Thyroid gland (tissue), 4 donors: Measurements from ENCODE around the gene ABCA4. TPM values are rescaled to one million over a fixed set of nuclear protein-coding genes. Genes with fewer than 3 reads are reported as not detected.

Experiments used
- DNase-seq, 2 donors: peaks; one replicate each; pipeline ENCODE4 v3.0.0-alpha.2; 2019
- H3K27ac ChIP-seq, 3 donors: fragments of 200-600 bp; sonication (generic); 1 replicate in 2 of 3; 2 replicates in 1 of 3; pipeline ENCODE4 v1.5.1; 2016 to 2019; ENCODE audit warnings: mild to moderate bottlenecking in 1 of 3, moderate library complexity in 1 of 3
- H3K27me3 ChIP-seq: fragments of 200-600 bp; sonication (generic); one replicate; pipeline ENCODE4 v1.5.1; 2019
- H3K36me3 ChIP-seq, 2 donors: fragments of 200-600 bp; sonication (generic); one replicate each; pipeline ENCODE4 v1.5.1; 2016 to 2019
- H3K4me1 ChIP-seq, 2 donors: fragments of 200-600 bp; sonication (generic); one replicate each; pipeline ENCODE4 v1.5.1; 2017 to 2019
- H3K4me3 ChIP-seq, 3 donors: fragments of 200-600 bp; sonication (generic); replicated peaks in 1 of 3; 1 replicate in 2 of 3; 2 replicates in 1 of 3; pipeline ENCODE4 v1.5.1; 2016; ENCODE audit warnings: mild to moderate bottlenecking in 1 of 3
- H3K9me3 ChIP-seq: fragments of 200-600 bp; sonication (generic); one replicate; pipeline ENCODE4 v1.5.1; 2017
- POLR2A ChIP-seq, 2 donors: fragments of 450-650 bp; IDR thresholded peaks; one replicate each; pipeline ENCODE4 v1.6.1; 2017; ENCODE audit warnings: antibody characterized with exemption in 2 of 2, mild to moderate bottlenecking in 2 of 2, moderate library complexity in 1 of 2
- WGBS, 2 donors: methylation state at CpG; one replicate each; pipeline ENCODE4 v1.1.5; 2017; 5-methylcytosine and 5-hydroxymethylcytosine counted together
- intact Hi-C: fragments of 100-400 bp; cut with DNase I; formaldehyde crosslinking; loops from one replicate; pipeline ENCODE4 v1.15.1; 2023
- total RNA-seq, 4 donors: library from RNA; depleted of rRNA; stranded (reverse); fragments of >200 nt; gene quantifications; one replicate each; pipeline ENCODE4 v1.2.3, GENCODE V29; 2016
- TF ChIP-seq, protein P1 (sequence below), 6 experiments: fragments of 200-600 bp in 3 of 6; fragments of 450-650 bp in 3 of 6; sonication (generic) in 3 of 6; IDR thresholded peaks; one replicate each; pipeline ENCODE4 v1.5.1; 2016 to 2019; ENCODE audit warnings: antibody characterized with exemption in 6 of 6, mild to moderate bottlenecking in 2 of 6, inconsistent platforms in 1 of 6, moderate library complexity in 1 of 6

ABCA4 gene
- total RNA-seq, 4 donors from 2014 or later, result 0.44 to 1.0 (median 0.82) TPM

DNA sequence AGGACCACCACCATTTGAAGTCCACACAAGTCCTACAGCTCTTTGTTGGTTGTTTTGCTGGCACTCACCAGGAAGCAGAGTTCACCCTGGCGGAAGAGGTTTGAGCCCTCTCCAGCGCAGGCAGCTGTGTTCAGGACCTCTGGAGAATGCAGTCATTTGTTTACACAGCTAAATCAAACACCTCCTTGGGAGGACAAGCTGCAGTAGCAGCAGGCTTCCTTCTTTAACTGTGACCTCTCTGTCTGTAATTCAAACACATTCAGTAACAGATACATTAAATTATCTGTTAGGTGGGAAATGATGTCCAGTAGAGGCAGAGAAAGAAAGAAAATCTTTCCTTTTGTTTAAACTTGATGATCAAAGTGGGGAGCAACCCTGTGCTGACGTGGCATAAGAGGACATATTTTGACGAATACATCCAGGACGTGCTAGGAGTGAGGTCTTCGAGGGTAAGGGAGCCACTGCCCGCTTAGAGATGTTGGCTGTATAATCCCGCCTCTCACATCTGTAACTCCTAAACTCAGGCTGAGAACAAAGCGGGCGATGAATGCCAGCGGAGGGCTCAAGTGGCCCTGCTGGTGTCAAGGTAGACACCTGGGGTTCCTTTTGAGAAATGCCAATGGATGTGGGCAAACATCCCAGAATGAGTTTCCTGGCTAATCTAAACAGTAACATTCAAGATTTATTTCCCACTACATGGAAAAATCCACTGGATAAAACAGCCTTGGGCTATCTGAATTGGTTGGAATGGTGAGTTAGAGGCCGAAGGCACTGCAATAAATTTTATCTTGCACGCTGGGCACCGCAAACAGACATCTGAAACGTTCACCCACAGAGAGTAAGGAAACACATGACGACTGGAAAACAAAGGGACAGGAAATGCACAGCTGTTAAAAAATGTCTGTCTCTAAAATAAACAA is 51.7 kb downstream of the ABCA4 start:
- Histone ChIP-seq H3K9me3 (no peaks in the 10 kb centered on the region), H3K4me3 (no peak overlapping the region), H3K27ac (peak overlapping the region; percentile 86 to 94 (median 93)), H3K36me3 (no peaks in the 10 kb centered on the region), H3K27me3 (no peaks in the 10 kb centered on the region), H3K4me1 (peaks cover 23 to 43% of the 10 kb centered on the region in 2 donors)
- WGBS, 2 donors, result 39 to 48% methylated on average over 16 of the region's 16 CpGs
- DNase-seq, result peak; percentile 84 to 85
- peak in 1 of 2 donors; percentile 45 for TF ChIP-seq POLR2A (IDR thresholded peaks at IDR 0.05)
- TF ChIP-seq, protein P1, sequence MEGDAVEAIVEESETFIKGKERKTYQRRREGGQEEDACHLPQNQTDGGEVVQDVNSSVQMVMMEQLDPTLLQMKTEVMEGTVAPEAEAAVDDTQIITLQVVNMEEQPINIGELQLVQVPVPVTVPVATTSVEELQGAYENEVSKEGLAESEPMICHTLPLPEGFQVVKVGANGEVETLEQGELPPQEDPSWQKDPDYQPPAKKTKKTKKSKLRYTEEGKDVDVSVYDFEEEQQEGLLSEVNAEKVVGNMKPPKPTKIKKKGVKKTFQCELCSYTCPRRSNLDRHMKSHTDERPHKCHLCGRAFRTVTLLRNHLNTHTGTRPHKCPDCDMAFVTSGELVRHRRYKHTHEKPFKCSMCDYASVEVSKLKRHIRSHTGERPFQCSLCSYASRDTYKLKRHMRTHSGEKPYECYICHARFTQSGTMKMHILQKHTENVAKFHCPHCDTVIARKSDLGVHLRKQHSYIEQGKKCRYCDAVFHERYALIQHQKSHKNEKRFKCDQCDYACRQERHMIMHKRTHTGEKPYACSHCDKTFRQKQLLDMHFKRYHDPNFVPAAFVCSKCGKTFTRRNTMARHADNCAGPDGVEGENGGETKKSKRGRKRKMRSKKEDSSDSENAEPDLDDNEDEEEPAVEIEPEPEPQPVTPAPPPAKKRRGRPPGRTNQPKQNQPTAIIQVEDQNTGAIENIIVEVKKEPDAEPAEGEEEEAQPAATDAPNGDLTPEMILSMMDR (IDR thresholded peaks at IDR 0.05), result peak in 2 of 6 experiments; percentile 16 to 31
- intact Hi-C loops, result no loop called here

DNA sequence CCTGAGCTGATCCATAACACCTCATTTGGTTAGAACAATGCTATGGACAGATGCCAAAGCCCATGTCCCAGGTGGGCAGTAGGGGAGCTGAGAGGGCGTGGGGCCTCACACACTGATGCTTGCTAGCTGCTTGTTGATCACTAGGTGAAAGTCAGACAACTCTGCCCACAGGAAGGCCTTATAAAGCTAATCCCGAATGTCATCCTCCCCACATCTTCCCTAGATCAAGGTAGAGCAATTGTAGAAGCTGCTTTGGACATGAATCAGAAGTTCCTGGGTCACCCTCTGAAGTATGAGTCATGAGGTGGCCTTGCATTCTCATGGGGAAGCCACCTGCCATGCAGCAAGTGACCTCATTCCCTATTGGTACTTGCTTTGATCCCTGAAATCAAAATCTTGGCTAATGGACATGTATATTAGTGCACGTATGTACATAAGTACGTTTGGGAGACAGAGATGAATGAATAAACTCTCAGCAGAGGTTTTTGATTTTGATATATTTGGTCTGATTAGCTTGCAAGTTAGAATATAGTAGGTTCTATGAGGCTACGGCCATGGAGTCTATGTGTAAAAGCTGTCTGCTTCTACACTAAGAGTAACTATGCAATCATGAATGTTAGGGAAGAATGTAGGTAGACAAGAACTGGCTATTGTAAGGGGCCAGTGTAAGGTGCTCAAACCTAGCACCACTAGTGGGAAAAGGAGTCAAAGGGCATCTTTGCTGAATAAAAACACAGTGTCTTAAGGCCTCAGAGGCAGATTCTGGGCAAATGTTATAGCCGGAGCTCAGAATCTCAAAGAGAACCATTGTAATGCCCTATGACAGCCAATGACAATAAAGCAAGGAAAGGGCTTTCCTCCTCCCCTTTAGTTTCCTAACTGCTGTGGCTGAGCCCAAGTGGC is 52.6 kb downstream of the ABCA4 start:
- WGBS, 2 donors, result 85 to 90% methylated on average over 6 of the region's 6 CpGs
- intact Hi-C loops, result no loop called here

DNA sequence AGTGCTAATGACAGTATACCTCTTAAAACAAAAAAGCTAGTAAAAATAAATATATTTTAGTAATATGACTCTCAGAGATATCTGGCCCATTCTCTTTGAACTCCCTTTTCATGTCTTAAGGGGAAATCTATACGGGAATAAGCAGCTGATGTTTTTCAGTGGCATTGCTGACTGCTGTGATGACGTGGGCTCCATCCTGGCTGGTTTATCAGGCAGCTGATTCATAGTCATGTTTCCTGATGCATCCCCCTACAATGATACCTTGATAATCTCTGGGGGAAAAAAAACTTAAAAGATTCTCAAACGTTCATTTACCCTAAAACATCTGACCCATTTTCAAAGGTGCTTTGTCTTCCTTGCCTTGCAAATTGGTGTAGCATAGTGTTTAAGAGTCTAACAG is 53.8 kb downstream of the ABCA4 start:
- no peak for TF ChIP-seq POLR2A (IDR thresholded peaks at IDR 0.05)
- TF ChIP-seq, protein P1 (IDR thresholded peaks at IDR 0.05), result no peak
- WGBS, 2 donors, result 80 to 83% methylated on average over 3 of the region's 3 CpGs
- Histone ChIP-seq H3K9me3 (no peaks in the 10 kb centered on the region), H3K36me3 (no peaks in the 10 kb centered on the region), H3K4me3 (no peak overlapping the region), H3K27ac (peak overlapping the region in 2 of 3 donors; percentile 86 to 94), H3K27me3 (no peaks in the 10 kb centered on the region), H3K4me1 (peaks cover 32 to 56% of the 10 kb centered on the region in 2 donors)
- no peak for DNase-seq
- intact Hi-C loops, result no loop called here

More for the DNA sequence above, 52.6 kb downstream of the ABCA4 start:
- DNase-seq, result no peak
- Histone ChIP-seq H3K36me3 (no peaks in the 10 kb centered on the region), H3K27ac (peak overlapping the region; percentile 86 to 94 (median 93)), H3K4me3 (no peak overlapping the region), H3K9me3 (no peaks in the 10 kb centered on the region), H3K27me3 (no peaks in the 10 kb centered on the region), H3K4me1 (peaks cover 29 to 52% of the 10 kb centered on the region in 2 donors)
- TF ChIP-seq POLR2A (IDR thresholded peaks at IDR 0.05), result no peak
- TF ChIP-seq, protein P1 (IDR thresholded peaks at IDR 0.05), result no peak

DNA sequence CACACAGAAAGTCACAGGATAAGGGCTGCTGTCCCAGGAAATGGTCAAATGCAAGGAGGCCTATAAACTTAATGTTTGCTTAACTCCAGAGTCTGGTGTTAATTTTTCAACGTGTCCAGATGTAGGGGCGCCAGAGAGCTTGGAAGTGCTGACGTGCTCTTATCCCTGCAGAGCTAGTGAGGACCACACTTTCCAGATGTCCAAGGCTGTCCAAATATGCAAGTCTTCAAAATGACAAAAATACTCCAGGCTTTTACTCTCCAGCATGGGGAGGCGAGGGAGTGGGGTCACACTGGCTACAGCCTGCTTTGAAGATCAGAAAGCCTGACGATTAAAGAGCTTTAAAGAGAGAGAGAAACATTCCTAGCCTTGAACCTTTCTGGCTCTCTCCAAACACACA is 57.6 kb downstream of the ABCA4 start:
- intact Hi-C loops, result loop anchor here (5.0 kb wide), 1 partner anchor 174 kb away; the partner anchor contains the start of gene ARHGAP29
- H3K4me1 ChIP-seq, result peaks cover 10 to 39% of the 10 kb centered on the region in 2 donors
- no peak overlapping the region for H3K4me3 ChIP-seq
- H3K36me3 ChIP-seq, result no peaks in the 10 kb centered on the region
- WGBS, 2 donors, result 16 to 20% methylated on average over 5 of the region's 5 CpGs
- peak overlapping the region in 2 of 3 donors; percentile 25 to 36 for H3K27ac ChIP-seq
- no peaks in the 10 kb centered on the region for H3K9me3 ChIP-seq
- no peaks in the 10 kb centered on the region for H3K27me3 ChIP-seq
- peak; percentile 61 to 63 for DNase-seq
- TF ChIP-seq, protein P1 (IDR thresholded peaks at IDR 0.05), result peak in 4 of 6 experiments; percentile 18 to 57 (median 50)
- TF ChIP-seq POLR2A (IDR thresholded peaks at IDR 0.05), result no peak
